CD1c-positive myeloid dendritic cell (primary cell): ENCODE results near the gene MLXIP.
"Not testable (repeated sequence)": the region's sequence is repeated elsewhere in the genome, so short reads cannot be mapped to it uniquely, and the experiment has no call there.

Source experiments
- DNase-seq: peaks from one replicate; pipeline ENCODE4 v3.0.0-alpha.2; 2016; ENCODE audit errors: extremely low spot score

Gene MLXIP

DNA sequence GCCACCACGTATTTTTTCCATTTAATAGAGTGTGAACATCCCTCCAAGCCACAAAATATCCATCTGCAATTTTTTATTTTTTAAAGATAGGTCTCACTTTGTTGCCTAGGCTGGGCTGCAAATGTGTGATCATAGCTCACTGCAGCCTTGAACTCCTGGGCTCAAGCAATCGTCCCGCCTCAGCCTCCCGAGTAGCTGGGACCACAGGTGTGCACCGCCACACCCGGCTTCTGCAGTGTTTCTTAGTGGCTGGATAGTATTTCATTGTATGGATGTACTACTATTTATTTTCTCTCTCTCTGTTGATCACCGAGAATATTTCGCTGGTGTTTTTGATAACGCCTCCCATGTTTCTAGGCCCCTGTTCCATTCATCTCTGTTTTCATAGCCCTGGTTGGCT, 17.5 kb downstream of the MLXIP start:
- DNase-seq = no peak

GRCh38 chr12:122096591-122097149, 18.1 kb downstream of the MLXIP start:
- no peak for DNase-seq

DNA sequence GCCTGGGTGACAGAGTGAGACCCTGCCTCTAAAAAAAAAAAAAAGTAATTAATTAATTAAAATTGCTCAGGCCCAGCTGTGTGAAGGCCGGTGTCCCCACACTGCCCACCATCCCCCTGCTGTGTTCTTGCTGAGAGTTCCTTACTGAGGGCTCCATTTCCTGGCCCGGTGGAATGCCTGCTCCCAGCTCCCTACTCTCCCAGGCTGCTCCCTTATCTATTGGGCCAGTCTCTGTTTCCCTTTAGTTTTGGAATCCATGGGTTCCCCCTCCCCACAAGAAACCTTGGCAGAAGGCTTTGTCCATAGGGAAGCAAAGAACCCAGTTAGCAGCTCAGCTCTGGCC, 19.0 kb downstream of the MLXIP start:
- no peak for DNase-seq

DNA sequence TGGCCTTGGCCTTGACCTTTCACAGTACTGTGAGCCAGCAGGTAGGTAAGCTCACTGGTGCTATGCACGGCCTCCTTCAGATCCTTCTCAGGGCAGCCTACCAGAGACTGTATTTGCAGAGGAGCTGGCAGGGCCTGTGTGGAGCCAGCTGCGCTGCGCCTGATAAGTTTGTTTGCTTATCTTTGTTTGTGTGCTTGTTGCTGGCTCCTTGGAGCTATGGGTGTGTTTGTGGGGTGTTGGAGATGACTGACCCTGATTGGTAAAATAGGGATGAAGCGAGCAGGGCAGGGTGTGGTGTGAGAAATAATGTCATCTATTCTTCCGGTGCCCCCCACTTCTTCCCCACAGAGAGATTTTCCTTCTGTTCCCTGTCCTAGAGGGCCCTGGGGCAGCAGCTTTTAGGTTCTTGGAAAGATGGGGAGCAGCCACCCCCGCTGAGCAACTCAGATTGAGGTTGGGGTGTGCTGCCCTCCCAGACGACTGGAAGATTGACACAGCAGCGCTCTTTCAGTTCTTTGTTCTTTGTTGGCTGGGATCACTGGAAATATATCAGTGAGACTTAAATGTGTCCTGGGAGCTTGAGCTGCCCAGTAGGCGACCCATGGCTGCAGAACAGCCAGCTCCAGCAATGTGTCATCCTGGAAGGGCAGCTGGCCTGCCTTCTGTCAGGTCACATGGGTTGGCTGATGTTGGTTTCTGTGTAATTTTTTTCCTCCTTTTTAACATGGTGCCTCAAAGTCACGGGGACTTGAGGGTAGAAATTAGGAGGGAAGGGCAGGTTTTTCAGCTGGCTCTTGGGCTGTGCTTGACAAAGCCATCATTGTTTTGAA, 19.6 kb downstream of the MLXIP start:
- DNase-seq = peak; percentile 59

GRCh38 chr12:122099280-122099749, 20.8 kb downstream of the MLXIP start:
- no peak for DNase-seq

- no peak for DNase-seq
These were observed 21.3 kb downstream of the MLXIP start for GRCh38 chr12:122099856-122100255.

DNA sequence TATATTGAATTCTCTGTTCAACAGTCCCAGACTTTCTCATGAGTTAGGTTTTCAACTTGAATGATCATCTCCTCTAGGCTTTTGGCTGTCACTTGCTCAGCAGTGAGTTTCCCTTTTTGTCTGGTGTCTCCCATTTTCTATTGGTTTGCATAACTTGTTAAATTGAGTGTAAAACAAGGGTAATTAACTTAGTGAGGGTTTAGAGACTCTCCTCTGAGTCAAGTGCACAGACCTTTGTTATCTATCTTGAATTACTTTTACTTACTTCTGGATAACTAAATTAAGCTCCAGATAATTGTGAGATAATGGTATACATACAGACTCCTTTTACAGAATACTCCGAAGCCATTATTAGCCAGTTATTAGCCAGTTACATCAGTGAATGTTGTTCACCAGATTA, 22.0 kb downstream of the MLXIP start:
- DNase-seq = no peak

DNA sequence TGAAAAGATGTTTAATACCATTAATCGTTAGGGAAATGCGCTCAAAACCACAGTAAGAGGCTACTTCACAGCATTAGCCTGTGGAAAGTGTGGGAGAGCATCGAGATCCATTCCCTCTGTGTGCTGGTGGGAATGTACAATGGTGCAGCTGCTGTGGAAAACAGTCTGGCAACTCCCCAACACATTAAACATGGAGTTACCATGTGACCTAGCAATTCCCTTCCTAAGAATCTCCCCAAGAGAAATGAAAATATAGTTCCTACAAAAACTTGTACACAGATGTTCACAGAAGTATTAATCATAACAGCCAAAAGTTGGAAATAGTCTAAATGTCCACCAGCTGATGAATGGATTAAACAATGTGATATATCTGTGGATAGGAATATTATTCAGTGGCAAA, 23.8 kb downstream of the MLXIP start:
- DNase-seq = no peak

DNA sequence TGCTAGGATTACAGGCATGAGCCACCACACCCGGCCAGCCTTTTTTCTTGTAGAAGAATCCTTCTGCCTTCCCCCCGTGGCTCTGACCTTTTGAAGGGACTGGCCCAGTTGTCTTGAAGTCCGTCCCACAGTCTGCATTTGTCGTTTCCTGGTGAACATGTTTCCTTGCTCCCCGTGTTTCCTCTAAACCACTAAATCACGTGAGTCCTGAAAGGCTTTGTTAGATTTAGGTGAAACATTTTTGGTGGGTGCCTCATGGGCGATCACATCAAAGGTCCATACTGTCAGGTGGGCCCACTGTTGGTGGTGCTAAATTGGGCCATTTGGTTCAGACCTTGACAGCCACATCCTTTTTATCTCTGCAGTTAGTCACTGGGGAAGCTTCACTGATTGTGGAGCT, 26.3 kb downstream of the MLXIP start:
- DNase-seq = peak; percentile 32

DNA sequence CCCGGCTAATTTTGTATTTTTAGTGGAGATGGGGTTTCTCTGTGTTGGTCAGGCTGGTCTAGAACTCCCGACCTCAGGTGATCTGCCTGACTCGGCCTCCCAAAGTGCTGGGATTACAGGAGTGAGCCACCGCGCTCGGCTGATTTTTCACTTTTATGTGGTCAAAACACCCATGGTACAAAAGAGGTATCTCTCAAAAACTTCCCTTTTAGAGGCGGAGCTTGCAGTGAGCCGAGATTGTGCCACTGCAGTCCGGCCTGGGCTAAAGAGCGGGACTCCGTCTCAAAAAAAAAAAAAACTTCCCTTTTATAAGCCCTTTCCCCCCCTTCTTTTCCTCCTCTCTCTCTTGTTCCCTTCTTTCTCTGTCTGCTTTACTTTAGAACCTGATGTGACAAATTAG, 26.9 kb downstream of the MLXIP start:
- peak; percentile 36 for DNase-seq

- DNase-seq = no peak
These were observed 28.3 kb downstream of the MLXIP start for GRCh38 chr12:122106843-122107242.

GRCh38 chr12:122107261-122107660, 28.7 kb downstream of the MLXIP start:
- no peak for DNase-seq

- DNase-seq = no peak
These were observed 32.6 kb downstream of the MLXIP start for GRCh38 chr12:122111089-122111641.

DNA sequence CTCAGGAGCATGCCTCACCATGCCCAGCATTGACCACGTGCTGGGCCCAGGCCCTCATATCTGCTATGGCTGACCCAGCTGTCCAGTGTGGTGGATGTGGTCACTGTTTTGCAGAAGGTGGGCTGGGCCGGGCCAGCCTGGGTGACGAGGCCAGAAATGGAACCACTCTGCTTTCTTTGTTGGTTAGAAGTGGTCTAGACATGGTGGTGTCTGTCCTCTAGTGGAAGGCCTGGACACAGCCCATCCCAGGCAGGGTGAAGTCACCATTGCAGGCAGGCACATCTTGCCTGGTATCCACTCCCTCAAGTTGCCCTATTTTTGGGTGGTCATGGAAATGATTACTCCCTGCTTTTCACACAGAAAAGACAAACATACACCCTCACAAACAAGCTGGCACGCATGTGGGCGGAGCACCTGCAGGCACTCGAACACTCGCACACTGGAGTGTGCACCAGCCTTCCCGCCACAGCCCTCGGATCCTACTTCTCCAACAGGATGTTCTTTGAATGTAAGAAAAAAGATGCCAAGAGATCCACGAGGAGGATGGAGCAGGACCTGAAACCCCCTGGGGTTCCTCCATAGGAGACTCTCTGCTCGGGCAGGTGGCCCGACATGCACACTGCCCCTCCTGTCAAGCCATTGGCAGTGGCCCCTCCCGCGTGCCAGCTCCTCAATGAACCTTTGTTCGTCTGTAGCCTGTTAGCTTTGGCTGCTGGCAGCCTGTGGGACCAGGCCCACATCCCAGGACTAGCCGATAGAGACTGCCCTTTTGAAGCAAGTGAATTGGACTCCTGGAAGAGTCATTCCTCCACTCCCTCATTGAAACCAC, 38.4 kb downstream of the MLXIP start:
- no peak for DNase-seq

DNA sequence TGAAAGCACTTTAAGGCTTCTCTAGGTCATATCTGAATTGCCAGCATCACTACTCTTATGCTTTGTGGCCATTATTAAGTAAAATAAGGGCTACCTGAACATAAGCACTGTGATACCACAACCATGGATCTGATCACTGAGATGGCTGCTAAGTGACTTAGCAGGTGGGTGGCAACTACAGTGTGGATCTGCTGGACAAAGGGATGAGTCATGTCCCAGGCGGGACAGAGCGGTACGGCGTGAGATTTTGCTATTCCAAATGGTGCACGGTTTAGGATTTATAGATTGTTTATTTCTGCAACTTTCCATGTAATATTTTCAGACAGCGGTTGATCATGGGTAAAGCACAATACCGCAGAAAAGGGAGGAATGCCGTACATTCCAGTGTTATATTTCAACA, 39.4 kb downstream of the MLXIP start:
- DNase-seq = no peak

- not testable (repeated sequence) for DNase-seq
These were observed 42.8 kb downstream of the MLXIP start for GRCh38 chr12:122121341-122121740.

DNA sequence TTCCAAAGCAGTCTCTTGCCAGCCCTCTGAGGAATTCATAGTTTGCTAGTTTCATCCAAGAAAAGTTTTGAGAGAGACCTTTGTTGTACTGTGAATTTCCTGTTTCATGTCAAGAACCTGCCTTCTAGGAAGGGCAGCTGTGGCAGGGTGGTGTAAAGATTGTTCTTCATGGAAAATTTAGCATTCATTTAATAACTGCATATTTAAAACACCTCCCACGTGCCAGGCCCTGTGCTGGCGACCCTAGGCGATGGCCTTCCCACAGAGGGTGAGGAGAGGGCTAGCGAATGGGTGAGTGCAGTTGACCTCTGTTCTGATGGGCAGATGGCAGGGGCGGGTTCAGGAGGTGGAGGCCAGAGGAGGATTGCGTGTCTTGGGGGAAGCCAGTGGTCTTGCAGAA, 43.2 kb downstream of the MLXIP start:
- DNase-seq = no peak

- DNase-seq = peak; percentile 81
These were observed 44.6 kb downstream of the MLXIP start for GRCh38 chr12:122123051-122123760.

DNA sequence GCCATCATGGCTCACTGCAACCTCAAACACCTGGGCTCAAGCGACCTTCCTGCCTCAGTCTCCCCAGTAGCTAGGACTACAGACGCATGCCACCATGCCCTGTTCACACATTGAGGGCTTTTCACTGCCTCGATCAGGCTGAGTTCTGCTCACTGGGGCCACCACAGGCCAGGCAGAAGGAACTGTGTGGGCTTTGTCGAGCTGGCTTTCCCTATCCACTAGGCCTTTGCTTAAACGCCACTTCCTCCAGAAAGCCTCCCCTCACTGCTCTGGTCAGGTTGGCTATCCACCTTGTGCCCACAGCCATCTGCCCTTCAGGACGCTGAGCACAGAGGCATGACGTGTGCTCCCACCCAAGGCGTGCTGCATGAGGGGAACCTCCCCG, 45.2 kb downstream of the MLXIP start:
- DNase-seq = no peak

- DNase-seq = no peak
These were observed 45.8 kb downstream of the MLXIP start for GRCh38 chr12:122124370-122124769.

DNA sequence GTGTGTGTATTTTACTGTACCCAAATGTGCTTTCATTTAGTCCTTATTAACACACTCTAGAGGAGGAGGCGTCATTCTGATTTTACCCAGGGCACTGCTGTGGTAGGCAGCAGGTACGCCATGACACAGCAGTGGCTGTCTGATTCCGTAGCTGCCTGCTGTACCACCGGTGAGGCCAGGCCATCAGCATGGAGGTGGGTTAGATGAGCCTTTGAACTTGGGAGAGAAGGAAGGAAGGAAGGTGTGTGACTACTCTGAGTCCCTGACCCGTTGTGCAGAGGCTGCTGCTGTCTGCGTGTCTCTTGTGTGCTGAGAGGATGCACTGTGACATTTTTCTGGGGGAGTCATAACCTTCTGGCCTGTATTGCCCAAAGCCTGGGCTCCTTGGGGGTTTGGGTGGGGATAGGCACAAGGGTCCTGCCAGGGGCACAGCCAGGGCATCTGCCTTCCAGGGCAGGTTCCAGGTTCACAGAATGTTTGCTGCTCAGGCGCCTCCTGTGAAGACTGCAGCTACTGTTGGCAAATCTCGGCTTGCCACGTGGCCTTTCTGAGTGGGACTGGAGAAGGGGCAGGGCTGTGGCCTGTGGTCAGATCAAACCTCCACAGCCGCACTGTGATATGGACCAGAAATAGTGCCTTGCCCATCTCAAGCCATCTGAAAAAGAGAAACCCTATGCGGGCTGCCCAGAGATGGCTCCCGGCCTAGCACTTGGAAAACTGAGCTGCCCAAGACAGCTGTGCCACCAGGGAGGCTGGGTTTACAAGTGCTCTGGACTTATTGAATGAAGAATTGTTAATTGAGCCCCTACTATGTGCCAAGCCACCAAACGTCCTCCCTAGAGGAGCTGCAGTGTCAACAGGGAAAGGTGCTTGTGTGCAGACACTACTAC, 47.1 kb downstream of the MLXIP start:
- DNase-seq = no peak
